Muscle of back (tissue), 11 donors: Measurements from ENCODE around the gene PROK2. TPM values are rescaled to one million over a fixed set of nuclear protein-coding genes. Genes with fewer than 3 reads are reported as not detected.

Experiments used
- DNase-seq, 3 donors: peaks; one replicate each; pipeline versions ENCODE4 v3.0.0 to v3.0.0-alpha.2; 2013
- polyA plus RNA-seq, 10 donors: library from polyadenylated mRNA; unstranded; fragments of 120-200 nt; gene quantifications; one replicate each; pipeline ENCODE4 v1.2.1, GENCODE V29; 2013; ENCODE audit not compliant: insufficient read length in 10 of 10

The PROK2 gene
- polyA plus RNA-seq, 10 donors, result 0.25 to 2.4 (median 0.82) TPM

GRCh38 chr3:71744738-71745137, 40.2 kb downstream of the PROK2 start:
- DNase-seq, result no peak

- no peak for DNase-seq
These were observed 42.3 kb downstream of the PROK2 start for GRCh38 chr3:71742621-71743020.

GRCh38 chr3:71734881-71735280, 50.1 kb downstream of the PROK2 start:
- DNase-seq, result no peak

- no peak for DNase-seq
These were observed 51.6 kb downstream of the PROK2 start for GRCh38 chr3:71733319-71733718.

GRCh38 chr3:71732637-71733036, 52.3 kb downstream of the PROK2 start:
- DNase-seq, result no peak

GRCh38 chr3:71728632-71729342, 56.2 kb downstream of the PROK2 start:
- DNase-seq, result no peak

GRCh38 chr3:71726146-71726545, 58.8 kb downstream of the PROK2 start:
- DNase-seq, result no peak

GRCh38 chr3:71725271-71725991, 59.5 kb downstream of the PROK2 start, which contains the start of gene EIF4E3:
Gene EIF4E3 (minus strand): TSS chr3:71725402. CDS start chr3:71725367, 35 bp downstream.
- peak; percentile 22 to 66 (median 46) for DNase-seq

- DNase-seq, result peak; percentile 5 to 67 (median 29)
These were observed 60.2 kb downstream of the PROK2 start for GRCh38 chr3:71724584-71725270.

GRCh38 chr3:71724171-71724453, 60.8 kb downstream of the PROK2 start:
- DNase-seq, result no peak

- DNase-seq, result no peak
These were observed 61.3 kb downstream of the PROK2 start for GRCh38 chr3:71723452-71724170.

GRCh38 chr3:71722693-71723092, 62.3 kb downstream of the PROK2 start:
- no peak for DNase-seq

Other genes starting within 250 kb of the PROK2 start
- gene FOXP1, start 201.4 kb downstream of the PROK2 start, polyA plus RNA-seq, result 10 to 100 TPM; 17.1 to 26.3 (median 20.8) TPM
- 10 to 100 TPM in 5 of 10 donors, 1 to 10 TPM in 5; 6.5 to 12.6 (median 9.9) TPM for gene EIF4E3, start 59.7 kb downstream of the PROK2 start, polyA plus RNA-seq
- 1 to 10 TPM; 2.1 to 7.1 (median 2.7) TPM for gene GPR27, start 31.3 kb downstream of the PROK2 start, polyA plus RNA-seq